Breast epithelium (tissue), 3 donors: ENCODE measurements around the gene DCLRE1C.
"Not testable (repeated sequence)": the region's sequence is repeated elsewhere in the genome, so short reads cannot be mapped to it uniquely, and the experiment has no call there.

Experiments used
- POLR2A ChIP-seq: fragments of 450-650 bp; IDR thresholded peaks from one replicate; pipeline ENCODE4 v1.6.1; 2016; ENCODE audit warnings: antibody characterized with exemption, mild to moderate bottlenecking, moderate library complexity
- POLR2AphosphoS5 ChIP-seq, 3 donors: sonication (generic); formaldehyde crosslinking; IDR thresholded peaks; one replicate each; pipeline ENCODE4 v1.6.1; 2017; ENCODE audit warnings: antibody characterized with exemption in 3 of 3
- TF ChIP-seq, protein P1 (sequence below), 3 donors: fragments of 450-650 bp; IDR thresholded peaks; one replicate each; pipeline ENCODE4 v1.5.1; 2016 to 2017; ENCODE audit warnings: antibody characterized with exemption in 3 of 3, mild to moderate bottlenecking in 3 of 3, moderate library complexity in 3 of 3

DNA sequence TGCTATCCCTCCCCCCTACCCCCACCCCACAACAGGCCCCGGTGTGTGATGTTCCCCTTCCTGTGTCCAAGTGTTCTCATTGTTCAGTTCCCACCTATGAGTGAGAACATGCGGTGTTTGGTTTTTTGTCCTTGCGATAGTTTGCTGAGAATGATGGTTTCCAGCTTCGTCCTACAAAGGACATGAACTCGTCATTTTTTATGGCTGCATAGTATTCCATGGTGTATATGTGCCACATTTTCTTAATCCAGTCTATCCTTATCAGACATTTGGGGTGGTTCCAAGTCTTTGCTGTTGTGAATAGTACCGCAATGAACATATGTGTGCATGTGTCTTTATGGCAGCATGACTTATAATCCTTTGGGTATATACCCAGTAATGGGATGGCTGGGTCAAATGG, 89.4 kb downstream of the DCLRE1C start:
- TF ChIP-seq, protein P1, sequence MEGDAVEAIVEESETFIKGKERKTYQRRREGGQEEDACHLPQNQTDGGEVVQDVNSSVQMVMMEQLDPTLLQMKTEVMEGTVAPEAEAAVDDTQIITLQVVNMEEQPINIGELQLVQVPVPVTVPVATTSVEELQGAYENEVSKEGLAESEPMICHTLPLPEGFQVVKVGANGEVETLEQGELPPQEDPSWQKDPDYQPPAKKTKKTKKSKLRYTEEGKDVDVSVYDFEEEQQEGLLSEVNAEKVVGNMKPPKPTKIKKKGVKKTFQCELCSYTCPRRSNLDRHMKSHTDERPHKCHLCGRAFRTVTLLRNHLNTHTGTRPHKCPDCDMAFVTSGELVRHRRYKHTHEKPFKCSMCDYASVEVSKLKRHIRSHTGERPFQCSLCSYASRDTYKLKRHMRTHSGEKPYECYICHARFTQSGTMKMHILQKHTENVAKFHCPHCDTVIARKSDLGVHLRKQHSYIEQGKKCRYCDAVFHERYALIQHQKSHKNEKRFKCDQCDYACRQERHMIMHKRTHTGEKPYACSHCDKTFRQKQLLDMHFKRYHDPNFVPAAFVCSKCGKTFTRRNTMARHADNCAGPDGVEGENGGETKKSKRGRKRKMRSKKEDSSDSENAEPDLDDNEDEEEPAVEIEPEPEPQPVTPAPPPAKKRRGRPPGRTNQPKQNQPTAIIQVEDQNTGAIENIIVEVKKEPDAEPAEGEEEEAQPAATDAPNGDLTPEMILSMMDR (IDR thresholded peaks at IDR 0.05) = not testable (repeated sequence)
- not testable (repeated sequence) for TF ChIP-seq POLR2A; POLR2AphosphoS5 (IDR thresholded peaks at IDR 0.05)
